Hematopoietic multipotent progenitor cell (in vitro differentiated cells): ENCODE measurements around the gene HNRNPA2B1. TPM values are rescaled to one million over a fixed set of nuclear protein-coding genes. Genes with fewer than 3 reads are reported as not detected.
"Not testable (repeated sequence)": the region's sequence is repeated elsewhere in the genome, so short reads cannot be mapped to it uniquely, and the experiment has no call there.

Experiments
- DNase-seq, 3 donors: peaks; one replicate each; pipeline ENCODE4 v3.0.0-alpha.2; 2011 to 2015; ENCODE audit warnings: low read depth in 2 of 3, low spot score in 2 of 3
- total RNA-seq: library from RNA; depleted of rRNA; stranded (reverse); fragments of >200 nt; gene quantifications from one replicate; pipeline ENCODE4 v1.2.3, GENCODE V29; 2012

HNRNPA2B1 gene
- total RNA-seq, 1 donor, result 89.9 TPM

- not testable (repeated sequence) for DNase-seq
These were observed 52.2 kb downstream of the HNRNPA2B1 start for GRCh38 chr7:26148307-26148700.

DNA sequence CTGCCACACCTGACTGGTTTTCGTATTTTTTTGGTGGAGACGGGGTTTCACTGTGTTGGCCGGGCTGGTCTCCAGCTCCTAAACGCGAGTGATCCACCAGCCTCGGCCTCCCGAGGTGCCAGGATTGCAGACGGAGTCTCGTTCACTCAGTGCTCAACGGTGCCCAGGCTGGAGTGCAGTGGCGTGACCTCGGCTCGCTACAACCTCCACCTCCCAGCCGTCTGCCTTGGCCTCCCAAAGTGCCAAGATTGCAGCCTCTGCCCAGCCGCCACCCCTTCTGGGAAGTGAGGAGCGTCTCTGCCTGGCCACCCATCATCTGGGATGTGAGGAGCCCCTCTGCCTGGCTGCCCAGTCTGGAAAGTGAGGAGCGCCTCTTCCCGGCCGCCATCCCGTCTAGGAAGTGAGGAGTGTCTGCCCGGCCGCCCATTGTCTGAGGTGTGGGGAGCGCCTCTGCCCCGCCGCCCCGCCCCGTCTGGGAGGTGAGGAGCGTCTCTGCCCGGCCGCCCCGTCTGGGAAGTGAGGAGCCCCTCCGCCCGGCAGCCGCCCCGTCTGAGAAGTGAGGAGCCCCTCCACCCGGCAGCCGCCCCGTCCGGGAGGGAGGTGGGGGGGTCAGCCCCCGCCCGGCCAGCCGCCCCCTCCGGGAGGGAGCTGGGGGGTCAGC, 52.8 kb downstream of the HNRNPA2B1 start:
- DNase-seq, result not testable (repeated sequence)

DNA sequence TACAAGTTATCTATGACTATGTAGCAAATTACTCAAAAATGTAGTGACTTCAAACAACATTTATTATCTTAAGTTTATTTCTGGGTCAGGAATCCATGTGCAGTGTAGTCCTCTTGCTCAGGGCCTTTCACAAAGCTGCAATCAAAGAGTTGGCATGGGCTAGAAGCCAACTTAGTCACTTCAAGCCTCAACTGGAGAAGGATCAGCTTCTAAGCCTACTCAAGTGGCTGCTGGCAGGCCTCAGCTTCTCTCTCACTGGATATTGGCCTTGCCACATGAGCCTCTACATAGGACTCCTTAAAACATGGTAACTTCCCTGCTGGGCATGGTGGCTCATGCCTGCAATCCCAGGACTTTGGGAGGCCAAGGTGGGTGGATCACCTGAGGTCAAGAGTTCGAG, 53.5 kb downstream of the HNRNPA2B1 start:
- no peak for DNase-seq

DNA sequence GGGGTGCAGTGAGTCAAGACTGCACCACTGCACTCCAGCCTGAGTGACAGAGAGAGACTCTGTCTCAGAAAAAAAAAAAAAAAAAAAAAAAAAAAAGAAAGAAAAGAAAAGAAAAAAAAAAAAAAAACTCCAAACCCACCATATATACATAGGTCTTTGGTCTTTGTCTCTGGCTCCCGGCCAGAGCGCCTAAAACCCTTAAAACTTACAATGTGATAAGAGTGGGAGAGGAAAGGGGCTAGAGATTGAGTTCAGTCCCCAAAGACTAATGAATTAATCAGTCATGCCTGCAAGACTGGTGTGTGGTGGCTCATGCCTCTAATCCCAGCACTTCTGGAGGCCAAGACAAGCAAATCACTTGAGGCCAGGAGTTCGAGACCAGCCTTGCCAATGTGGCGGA, 55.3 kb downstream of the HNRNPA2B1 start:
- no peak for DNase-seq

DNA sequence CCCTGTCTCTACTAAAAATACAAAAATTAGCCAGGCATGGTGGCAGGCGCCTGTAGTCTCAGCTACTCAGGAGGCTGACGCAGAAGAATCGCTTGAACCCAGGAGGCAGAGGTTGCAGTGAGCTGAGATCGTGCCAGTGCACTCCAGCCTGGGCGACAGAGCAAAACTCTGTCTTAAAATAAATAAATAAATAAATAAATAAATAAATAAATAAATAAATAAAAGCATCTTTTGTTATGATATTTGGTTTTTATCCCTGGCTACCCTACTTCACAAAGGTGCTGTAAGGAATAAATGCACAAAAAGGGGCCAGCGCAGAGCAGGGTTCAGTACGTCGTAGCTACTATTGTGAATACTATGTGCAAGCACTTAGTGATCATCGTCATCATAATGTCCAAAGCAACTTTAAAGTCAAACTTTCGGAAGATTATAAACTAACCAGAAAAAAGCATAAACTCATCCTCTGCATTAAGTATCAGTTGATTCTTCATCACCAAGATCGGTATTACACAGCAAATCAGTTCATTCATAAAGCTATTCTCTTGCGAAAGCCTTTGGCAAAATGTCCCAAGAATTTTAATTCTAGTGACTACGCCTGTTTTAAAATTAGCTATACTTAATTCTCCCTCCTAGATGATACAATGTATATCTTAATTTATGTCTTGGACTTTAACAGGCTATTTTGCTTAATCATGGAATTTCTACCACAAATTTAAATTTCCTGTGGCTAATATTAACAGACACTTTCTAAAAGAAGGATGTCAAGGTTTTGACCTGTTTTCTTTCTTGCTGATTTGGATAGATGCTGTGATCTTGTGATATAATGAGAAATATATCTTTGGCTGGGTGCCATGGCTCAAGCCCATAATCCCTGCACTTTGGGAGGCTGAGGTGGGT, 56.1 kb downstream of the HNRNPA2B1 start:
- no peak for DNase-seq

DNA sequence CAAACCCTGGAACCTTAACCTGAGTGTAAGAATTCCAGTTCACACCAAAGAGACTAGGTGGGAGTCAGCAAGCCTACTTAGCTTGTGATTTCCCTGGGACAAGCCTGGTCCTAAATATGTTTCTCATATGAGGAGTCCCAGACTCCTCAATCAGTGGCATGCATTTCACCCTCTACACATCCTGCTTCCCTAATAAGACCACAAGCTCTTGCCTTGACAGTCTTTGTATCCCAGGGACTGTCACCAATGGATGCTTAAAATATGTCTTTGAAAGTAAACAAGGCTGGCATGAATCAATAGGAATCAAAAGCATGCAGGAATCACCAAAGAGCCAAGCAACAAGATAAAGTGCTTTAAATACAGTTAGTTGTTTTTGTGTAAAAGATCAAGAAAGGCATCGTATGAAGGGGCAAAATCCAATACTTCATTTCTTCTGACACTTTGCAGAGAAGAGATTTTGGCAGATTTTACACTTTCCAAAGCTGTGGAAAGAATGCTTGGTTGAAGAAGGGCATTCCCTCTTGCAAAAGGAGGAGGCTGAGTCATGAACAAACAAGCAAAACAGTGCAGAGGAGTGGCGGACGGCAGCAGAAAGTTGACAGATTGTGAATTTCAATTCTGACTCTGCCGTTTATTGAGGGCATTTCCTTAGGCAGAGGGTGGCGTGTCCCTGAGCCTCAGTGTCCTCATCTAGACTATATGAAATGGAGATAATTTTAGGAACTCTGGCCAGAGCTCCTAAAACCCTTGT, 57.1 kb downstream of the HNRNPA2B1 start:
- no peak for DNase-seq

GRCh38 chr7:26141077-26141476, 59.5 kb downstream of the HNRNPA2B1 start:
- no peak for DNase-seq

DNA sequence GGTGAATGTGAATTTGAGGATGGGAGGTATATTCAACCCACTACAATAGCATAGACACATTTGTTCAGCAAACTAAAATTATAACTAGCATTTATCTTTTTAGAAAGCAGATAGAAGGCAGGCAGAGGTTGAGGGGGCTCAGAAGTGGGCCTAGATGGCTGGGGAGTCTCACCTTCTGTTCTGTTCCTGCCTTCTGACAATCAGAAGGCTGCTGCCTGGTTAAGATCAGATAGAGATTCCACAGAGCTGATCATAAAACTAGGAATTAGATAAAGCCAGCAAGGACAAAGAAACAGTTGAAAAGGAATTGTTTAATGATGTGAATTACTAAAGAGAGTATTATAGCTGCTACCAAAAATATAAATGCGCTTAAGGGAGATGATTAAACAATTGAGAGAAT, 60.2 kb downstream of the HNRNPA2B1 start:
- DNase-seq, result no peak

Other genes with a start within 250 kb of the HNRNPA2B1 start
- 24.5 TPM for gene NFE2L3, start 48.5 kb downstream of the HNRNPA2B1 start, total RNA-seq
- gene CBX3, start 999 bp upstream of the HNRNPA2B1 start, total RNA-seq, result 72.7 TPM
- 7.3 TPM for gene SNX10, start 91.1 kb upstream of the HNRNPA2B1 start, total RNA-seq